SK-N-SH (cell line): ENCODE measurements around the gene SLC6A3. TPM values are rescaled to one million over a fixed set of nuclear protein-coding genes. Genes with fewer than 3 reads are reported as not detected.

Experiments used
- CTCF ChIA-PET: fragments of 300-600, 350-600 bp; formaldehyde crosslinking; extraction: SDS; loops from one replicate; lab custom pipeline; 2021; lab: Yijun Ruan, JAX
- POLR2A ChIA-PET: fragments of 350-600 bp; sonication (Branson Sonifier 250); formaldehyde crosslinking; extraction: SDS; loops from one replicate; lab custom pipeline; 2020; ENCODE audit warnings: antibody characterized with exemption, inconsistent platforms; lab: Yijun Ruan, JAX
- DNase-seq: peaks from one replicate; pipeline ENCODE4 v3.0.0; 2012
- H2AFZ ChIP-seq: fragments of 200-600 bp; sonication (generic); 2 replicates; pipeline ENCODE4 v1.8.1; 2016; ENCODE audit warnings: antibody characterized with exemption, mild to moderate bottlenecking, low read depth
- H3F3A ChIP-seq: fragments of 200-600 bp; sonication (generic); replicated peaks from 2 replicates; pipeline ENCODE3; 2016; ENCODE audit warnings: antibody characterized with exemption, mild to moderate bottlenecking; ENCODE audit not compliant: insufficient read depth
- H3K27ac ChIP-seq, 2 experiments: fragments of 200-500 bp in 1 of 2; fragments of 200-600 bp in 1 of 2; sonication (Bioruptor generic) in 1 of 2; sonication (generic), shearing (Covaris generic) in 1 of 2; 2 replicates each; pipeline versions ENCODE4 v1.5.1 to v1.6.1; 2014 to 2016; ENCODE audit warnings: low read depth in 2 of 2, inconsistent platforms in 1 of 2, low read length in 1 of 2, mild to moderate bottlenecking in 1 of 2, mixed read lengths in 1 of 2
- H3K27me3 ChIP-seq: fragments of 200-600 bp; sonication (generic), shearing (Covaris generic); 2 replicates; pipeline ENCODE4 v1.6.1; 2016; ENCODE audit warnings: mixed run types; ENCODE audit not compliant: insufficient read depth
- H3K36me3 ChIP-seq, 2 experiments: fragments of 200-500 bp in 1 of 2; fragments of 200-600 bp in 1 of 2; sonication (Bioruptor generic) in 1 of 2; sonication (generic) in 1 of 2; replicated peaks in 1 of 2; 2 replicates each; pipeline versions ENCODE3 to v1.5.1; 2014 to 2016; ENCODE audit warnings: low read length in 1 of 2, mild to moderate bottlenecking in 1 of 2; ENCODE audit not compliant: insufficient read depth in 2 of 2, control insufficient read depth in 1 of 2
- H3K4me1 ChIP-seq, 2 experiments: fragments of 200-500 bp in 1 of 2; fragments of 200-600 bp in 1 of 2; sonication (Bioruptor generic) in 1 of 2; sonication (generic), shearing (Covaris generic) in 1 of 2; 2 replicates each; pipeline versions ENCODE4 v1.5.1 to v1.6.1; 2014 to 2016; ENCODE audit warnings: low read depth in 1 of 2, low read length in 1 of 2, mixed run types in 1 of 2; ENCODE audit not compliant: insufficient read depth in 2 of 2, control insufficient read depth in 1 of 2
- H3K4me2 ChIP-seq: fragments of 200-600 bp; sonication (generic), shearing (Covaris generic); 2 replicates; pipeline ENCODE4 v1.6.1; 2017; ENCODE audit warnings: mixed run types
- H3K4me3 ChIP-seq, 2 experiments: fragments of 200-500 bp in 1 of 2; fragments of 200-600 bp in 1 of 2; sonication (Bioruptor generic) in 1 of 2; sonication (generic), shearing (Covaris generic) in 1 of 2; 2 replicates each; pipeline versions ENCODE4 v1.5.1 to v1.8.1; 2014 to 2016; ENCODE audit warnings: low read depth in 2 of 2, inconsistent platforms in 1 of 2, low read length in 1 of 2, mild to moderate bottlenecking in 1 of 2, mixed read lengths in 1 of 2, moderate library complexity in 1 of 2
- H3K79me2 ChIP-seq: fragments of 200-600 bp; sonication (generic); 2 replicates; pipeline ENCODE4 v1.8.1; 2017; ENCODE audit warnings: mild to moderate bottlenecking; ENCODE audit not compliant: insufficient read depth
- H3K9ac ChIP-seq: fragments of 200-600 bp; sonication (generic); 2 replicates; pipeline ENCODE4 v1.6.1; 2017; ENCODE audit warnings: mixed run types
- H3K9me2 ChIP-seq: fragments of 200-600 bp; sonication (generic); 2 replicates; pipeline ENCODE4 v1.6.1; 2017; ENCODE audit warnings: mixed run types
- H3K9me3 ChIP-seq: fragments of 200-600 bp; sonication (generic); 2 replicates; pipeline ENCODE4 v1.6.1; 2017; ENCODE audit warnings: mixed run types, mild to moderate bottlenecking, moderate library complexity
- H4K20me1 ChIP-seq: fragments of 200-600 bp; sonication (generic); 2 replicates; pipeline ENCODE4 v1.6.1; 2017; ENCODE audit warnings: mild to moderate bottlenecking, mixed run types; ENCODE audit not compliant: insufficient read depth
- ELF1 ChIP-seq: IDR thresholded peaks from 2 replicates; pipeline ENCODE4 v1.4.0; 2012
- EZH2phosphoT487 ChIP-seq: fragments of 200-600 bp; sonication (generic); IDR thresholded peaks from 2 replicates; pipeline ENCODE4 v1.6.1; 2017; ENCODE audit warnings: low read depth, mixed run types, mild to moderate bottlenecking, antibody characterized with exemption, moderate library complexity, borderline replicate concordance
- FOXJ3 ChIP-seq: sonication (generic); formaldehyde crosslinking; IDR thresholded peaks from 2 replicates; pipeline ENCODE4 v1.5.1; 2020; ENCODE audit warnings: mild to moderate bottlenecking, missing genetic modification reagents
- FOXM1 ChIP-seq: IDR thresholded peaks from 2 replicates; pipeline ENCODE4 v1.4.0; 2012; ENCODE audit warnings: low read depth, mild to moderate bottlenecking
- GABPA ChIP-seq: IDR thresholded peaks from 2 replicates; pipeline ENCODE4 v1.4.0; 2012; ENCODE audit warnings: low read depth, mild to moderate bottlenecking
- GATA2 ChIP-seq: sonication (generic); formaldehyde crosslinking; IDR thresholded peaks from 2 replicates; pipeline ENCODE4 v1.5.0; 2020; ENCODE audit warnings: mild to moderate bottlenecking, missing genetic modification reagents
- IRF3 ChIP-seq: fragments of 150-350 bp; IDR thresholded peaks from 2 replicates; pipeline ENCODE4 v1.6.1; 2016; ENCODE audit warnings: mild to moderate bottlenecking, low read depth, low read length
- MXI1 ChIP-seq: IDR thresholded peaks from 2 replicates; pipeline ENCODE4 v1.6.1; 2012; ENCODE audit warnings: mild to moderate bottlenecking, low read depth, low read length, improper control_type of control experiment
- NFIC ChIP-seq: IDR thresholded peaks from 2 replicates; pipeline ENCODE4 v1.4.0; 2012; ENCODE audit warnings: borderline replicate concordance
- POLR2AphosphoS5 ChIP-seq: IDR thresholded peaks from 2 replicates; pipeline ENCODE4 v1.6.1; 2012; ENCODE audit warnings: low read depth, low read length
- REST ChIP-seq: IDR thresholded peaks from 2 replicates; pipeline ENCODE4 v1.6.1; 2012; ENCODE audit warnings: mild to moderate bottlenecking, low read depth, low read length, moderate library complexity
- RXRA ChIP-seq: IDR thresholded peaks from 2 replicates; pipeline ENCODE4 v1.4.0; 2012; ENCODE audit warnings: low read depth, mild to moderate bottlenecking, borderline replicate concordance
- SIN3A ChIP-seq: IDR thresholded peaks from 2 replicates; pipeline ENCODE4 v1.6.1; 2012; ENCODE audit warnings: low read depth, mild to moderate bottlenecking, low read length, moderate library complexity, borderline replicate concordance
- TAF1 ChIP-seq: IDR thresholded peaks from 2 replicates; pipeline ENCODE4 v1.6.1; 2012; ENCODE audit warnings: low read depth, mild to moderate bottlenecking, low read length, moderate library complexity, borderline replicate concordance
- WGBS: methylation state at CpG from one replicate; pipeline ENCODE4 v1.1.6; 2017; ENCODE audit warnings: low lambda C conversion rate; 5-methylcytosine and 5-hydroxymethylcytosine counted together
- polyA plus RNA-seq, 3 experiments: library from polyadenylated mRNA; depleted of rRNA; stranded (reverse); fragments of >200 nt; gene quantifications; 2 replicates each; pipeline ENCODE4 v1.2.3, GENCODE V29; 2012

SLC6A3 gene
- polyA plus RNA-seq, 1 of the 3 experiments (the other 2 are of a cell fraction): not detected

GRCh38 chr5:1411099-1411498 is 34.1 kb downstream of the SLC6A3 start:
- CTCF ChIA-PET: no interaction called here

GRCh38 chr5:1410156-1411014 is 34.9 kb downstream of the SLC6A3 start:
- H3K36me3 ChIP-seq: no peaks in the 10 kb centered on the region
- no peak overlapping the region for H3K4me3 ChIP-seq
- H3K27me3 ChIP-seq: no peaks in the 10 kb centered on the region
- no peaks in the 10 kb centered on the region for H3K9me2 ChIP-seq
- no peak overlapping the region for H3K27ac ChIP-seq
- H4K20me1 ChIP-seq: no peaks in the 10 kb centered on the region
- H3K4me1 ChIP-seq: no peaks in the 10 kb centered on the region
- ChIA-PET CTCF (no interaction called here), POLR2A (no interaction called here)
- 43% methylated on average over 19 of the region's 21 CpGs for whole genome bisulfite sequencing
- no peaks in the 10 kb centered on the region for H3F3A ChIP-seq
- H3K9me3 ChIP-seq: no peaks in the 10 kb centered on the region
- H3K4me2 ChIP-seq: no peak overlapping the region
- no peak overlapping the region for H3K9ac ChIP-seq
- no peak for DNase-seq
- no peaks in the 10 kb centered on the region for H3K79me2 ChIP-seq
- H2AFZ ChIP-seq: no peak overlapping the region
- TF ChIP-seq POLR2AphosphoS5 (no peak), EZH2phosphoT487 (no peak), IRF3 (no peak), ELF1 (no peak), REST (no peak), SIN3A (no peak), FOXM1 (no peak), FOXJ3 (CRISPR knock-in tag) (no peak), GABPA (no peak)

More at GRCh38 chr5:1411099-1411498, 34.1 kb downstream of the SLC6A3 start:
- Histone ChIP-seq H3K9me2 (no peaks in the 10 kb centered on the region), H3K79me2 (no peaks in the 10 kb centered on the region), H3K9ac (no peak overlapping the region), H3K27me3 (no peaks in the 10 kb centered on the region), H3K4me2 (no peak overlapping the region), H3K9me3 (no peaks in the 10 kb centered on the region), H2AFZ (no peak overlapping the region), H3K4me3 (no peak overlapping the region), H3K4me1 (no peaks in the 10 kb centered on the region), H3F3A (no peaks in the 10 kb centered on the region), H4K20me1 (no peaks in the 10 kb centered on the region), H3K27ac (no peak overlapping the region), H3K36me3 (no peaks in the 10 kb centered on the region)
- WGBS: 67% methylated on average over 21 of the region's 22 CpGs
- no peak for DNase-seq
- POLR2A ChIA-PET: no interaction called here
- TF ChIP-seq FOXJ3 (CRISPR knock-in tag) (no peak), REST (no peak), RXRA (no peak), POLR2AphosphoS5 (no peak), TAF1 (no peak), MXI1 (no peak), NFIC (no peak), GATA2 (no peak)
